Heart right ventricle (tissue), 16 donors: ENCODE results near the gene TAF4. TPM values are rescaled to one million over a fixed set of nuclear protein-coding genes. Genes with fewer than 3 reads are reported as not detected.
A peak's percentile ranks its signal among the peaks of the same experiment; 100 is the strongest.

Experiments
- ATAC-seq, 8 donors: fragments of 200-7000 bp; cut with Tn5 transposase; one replicate each; pipeline ENCODE4 v1.9.1; 2020; ENCODE audit warnings: mild to moderate bottlenecking in 8 of 8, moderate library complexity in 8 of 8, moderate number of reproducible peaks in 1 of 8
- DNase-seq, 2 donors: peaks; one replicate each; pipeline ENCODE4 v3.0.0-alpha.2; 2020
- H3K27ac ChIP-seq, 10 donors: fragments of 200-600 bp; sonication (generic) in 2 of 10; one replicate each; pipeline versions ENCODE4 v1.5.0 to v1.8.0; 2020 to 2022; ENCODE audit warnings: mild to moderate bottlenecking in 3 of 10
- H3K27me3 ChIP-seq, 7 donors: fragments of 200-600 bp; one replicate each; pipeline ENCODE4 v1.8.0; 2021 to 2022; ENCODE audit warnings: mild to moderate bottlenecking in 2 of 7
- H3K36me3 ChIP-seq, 9 donors: fragments of 200-600 bp; sonication (generic) in 1 of 9; one replicate each; pipeline versions ENCODE4 v1.5.0 to v1.8.0; 2020 to 2022; ENCODE audit warnings: mild to moderate bottlenecking in 2 of 9
- H3K4me1 ChIP-seq, 9 donors: fragments of 200-600 bp; sonication (generic) in 1 of 9; one replicate each; pipeline versions ENCODE4 v1.5.0 to v1.8.0; 2020 to 2022; ENCODE audit warnings: mild to moderate bottlenecking in 4 of 9
- H3K4me3 ChIP-seq, 10 donors: fragments of 200-600 bp; sonication (generic) in 2 of 10; one replicate each; pipeline versions ENCODE4 v1.5.0 to v1.8.0; 2020 to 2022; ENCODE audit warnings: mild to moderate bottlenecking in 7 of 10, moderate library complexity in 2 of 10
- H3K9me3 ChIP-seq, 11 donors: fragments of 200-600 bp in 10 of 11; sonication (generic) in 2 of 11; one replicate each; pipeline versions ENCODE4 v1.5.0 to v1.8.0; 2013 to 2022; ENCODE audit warnings: mild to moderate bottlenecking in 2 of 11, control low read depth in 1 of 11, moderate library complexity in 1 of 11
- CTCF ChIP-seq, 9 donors: fragments of 200-600 bp; sonication (generic) in 2 of 9; IDR thresholded peaks; one replicate each; pipeline versions ENCODE4 v1.5.0 to v1.8.0; 2021 to 2022; ENCODE audit warnings: antibody characterized with exemption in 9 of 9, mild to moderate bottlenecking in 5 of 9, moderate library complexity in 1 of 9
- WGBS, 2 donors: extraction: QIAGEN DNeasy Blood & Tissue Kit; methylation state at CpG; one replicate each; pipeline ENCODE4 v1.1.7; 2013; ENCODE audit warnings: inconsistent platforms in 1 of 2; 5-methylcytosine and 5-hydroxymethylcytosine counted together
- intact Hi-C, 10 donors: fragments of 100-400 bp; cut with DNase I; formaldehyde crosslinking; loops; one replicate each; pipeline versions ENCODE4 v1.11.1 to v1.14.2; 2022
- polyA plus RNA-seq, 2 donors: library from polyadenylated mRNA; stranded (reverse); fragments of 200-250 nt; gene quantifications; one replicate each; pipeline ENCODE4 v1.2.3, GENCODE V29; 2013
- total RNA-seq, 10 donors: library from RNA; stranded (reverse); fragmentation: NEBNext Ultra II Directional in 3 of 10; extraction: Animal tissue kit (Norgen Biotek cat#: 25700) in 3 of 10; gene quantifications; one replicate each; pipeline versions ENCODE4 v1.2.1 to v1.2.4, GENCODE V29; 2021 to 2023
- donor health status: Arrhythmogenic right ventricular cardiomyopathy.
- donor health status: ischemic (EF 13 %, LVEDD 7.1; RV severe dilation, severe dysfunction).
- donor health status: healthy with polysubstance abuse.
- donor health status: DM: no; HTN: yes; CAD: no.
- donor health status: DM: no; HTN: no; CAD: no.
- donor health status: ischemic (EF 25% LVEDD 6.9; RV normal size, moderate dysfunction).
- donor health status: ischemic (EF 25% LVEDD 5.7; RV mildly dilated, moderate dysfunction).
- donor health status: healthy.
- donor health status: DM: yes; HTN: yes; CAD: no.
- donor health status: Ischemic cardiomyopathy.
- donor health status: ischemic (EF 35%, LVEDD 5.7; RV mildly dilated, moderate dysfunction).
- donor health status: nonischemic (EF 11% LVEDD 7.7; RV severe dilation, severe dysfunction).
- donor health status: DM: yes; HTN: yes; CAD: no.
- donor health status: PGD.
- donor health status: ischemic (EF 29% LVEDD 5.4; RV normal size, mild dysfunction).
- donor health status: nonischemic (EF 23%, LVEDD 6.1; RV moderate dilation, normal function).

TAF4 gene
- total and polyA plus RNA-seq, 12 donors, result 3.7 to 14.8 (median 11.0) TPM

- DNase-seq, result no peak
- WGBS, 2 donors, result 80 to 83% methylated on average over 12 to 14 of the region's 14 CpGs
- Histone ChIP-seq H3K9me3 (no peaks in the 10 kb centered on the region), H3K4me3 (no peak overlapping the region), H3K27ac (no peak overlapping the region), H3K27me3 (peaks cover 0 to 49% (median 16%) of the 10 kb centered on the region in 7 donors), H3K36me3 (no peaks in the 10 kb centered on the region), H3K4me1 (no peaks in the 10 kb centered on the region)
- TF ChIP-seq CTCF (IDR thresholded peaks at IDR 0.05), result no peak
- ATAC-seq, result no peak
- intact Hi-C loops, result no loop called here
Measured at GRCh38 chr20:61935926-61936700, 129.6 kb downstream of the TAF4 start.

- intact Hi-C loops, result no loop called here
- no peak overlapping the region for H3K27ac ChIP-seq
- no peaks in the 10 kb centered on the region for H3K36me3 ChIP-seq
- DNase-seq (no peak), ATAC-seq (no peak)
- H3K4me1 ChIP-seq, result no peaks in the 10 kb centered on the region
- 47 to 51% methylated on average over 24 of the region's 24 CpGs for WGBS, 2 donors
- peaks cover 0 to 49% (median 16%) of the 10 kb centered on the region in 7 donors for H3K27me3 ChIP-seq
- no peak for TF ChIP-seq CTCF (IDR thresholded peaks at IDR 0.05)
- no peak overlapping the region for H3K4me3 ChIP-seq
- no peaks in the 10 kb centered on the region for H3K9me3 ChIP-seq
Measured at GRCh38 chr20:61934716-61935530, 130.8 kb downstream of the TAF4 start.

GRCh38 chr20:61933951-61934715 lies 131.5 kb downstream of the TAF4 start:
- Histone ChIP-seq H3K4me1 (no peaks in the 10 kb centered on the region), H3K36me3 (no peaks in the 10 kb centered on the region), H3K27ac (no peak overlapping the region), H3K27me3 (peaks cover 0 to 44% (median 16%) of the 10 kb centered on the region in 7 donors), H3K9me3 (no peaks in the 10 kb centered on the region), H3K4me3 (no peak overlapping the region)
- intact Hi-C loops, result no loop called here
- peak in 1 of 2 donors; percentile 7 for DNase-seq
- ATAC-seq, result no peak
- no peak for TF ChIP-seq CTCF (IDR thresholded peaks at IDR 0.05)
- 68 to 69% methylated on average over 35 to 36 of the region's 36 CpGs for WGBS, 2 donors

DNA sequence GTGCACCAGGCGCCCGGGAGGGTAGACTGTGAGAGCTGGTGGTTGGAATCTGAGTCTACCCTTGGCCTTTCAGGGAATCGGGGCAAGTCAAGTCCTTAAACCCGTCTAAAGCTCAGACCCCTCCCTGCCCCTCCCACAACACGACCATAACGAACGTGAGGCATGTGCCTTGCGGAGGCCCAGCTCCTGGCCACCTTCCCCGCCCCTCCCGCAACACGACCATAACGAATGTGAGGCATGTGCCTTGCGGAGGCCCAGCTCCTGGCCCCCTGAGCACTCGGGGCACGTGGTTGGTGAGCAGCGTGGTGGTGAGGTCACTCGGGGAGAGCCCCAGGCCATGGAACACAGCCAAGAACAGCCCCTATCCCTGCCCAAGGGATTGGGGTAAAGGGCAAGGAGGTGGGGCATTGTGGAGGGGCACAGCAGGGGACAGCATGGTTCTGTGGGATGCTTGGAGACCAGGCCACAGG lies 132.2 kb downstream of the TAF4 start:
- Histone ChIP-seq H3K27me3 (peaks cover 0 to 39% (median 16%) of the 10 kb centered on the region in 7 donors), H3K27ac (no peak overlapping the region), H3K36me3 (no peaks in the 10 kb centered on the region), H3K4me1 (no peaks in the 10 kb centered on the region), H3K4me3 (no peak overlapping the region), H3K9me3 (no peaks in the 10 kb centered on the region)
- DNase-seq, result peak in 1 of 2 donors; percentile 0
- TF ChIP-seq CTCF (IDR thresholded peaks at IDR 0.05), result no peak
- WGBS, 2 donors, result 50 to 56% methylated on average over 17 of the region's 17 CpGs
- ATAC-seq, result no peak
- intact Hi-C loops, result no loop called here
